ENCODE measurements around the gene SUPT5H. TPM values are rescaled to one million over a fixed set of nuclear protein-coding genes. Genes with fewer than 3 reads are reported as not detected.

SUPT5H gene
- total RNA-seq, 1 donor from 2014 or later: 39.3 TPM

GRCh38 chr19:39409208-39410016 is 36.0 kb upstream of the SUPT5H start:
- DNase-seq (ENCODE audit: low read depth in 2 of 2): peak; percentile 80 to 90

DNA sequence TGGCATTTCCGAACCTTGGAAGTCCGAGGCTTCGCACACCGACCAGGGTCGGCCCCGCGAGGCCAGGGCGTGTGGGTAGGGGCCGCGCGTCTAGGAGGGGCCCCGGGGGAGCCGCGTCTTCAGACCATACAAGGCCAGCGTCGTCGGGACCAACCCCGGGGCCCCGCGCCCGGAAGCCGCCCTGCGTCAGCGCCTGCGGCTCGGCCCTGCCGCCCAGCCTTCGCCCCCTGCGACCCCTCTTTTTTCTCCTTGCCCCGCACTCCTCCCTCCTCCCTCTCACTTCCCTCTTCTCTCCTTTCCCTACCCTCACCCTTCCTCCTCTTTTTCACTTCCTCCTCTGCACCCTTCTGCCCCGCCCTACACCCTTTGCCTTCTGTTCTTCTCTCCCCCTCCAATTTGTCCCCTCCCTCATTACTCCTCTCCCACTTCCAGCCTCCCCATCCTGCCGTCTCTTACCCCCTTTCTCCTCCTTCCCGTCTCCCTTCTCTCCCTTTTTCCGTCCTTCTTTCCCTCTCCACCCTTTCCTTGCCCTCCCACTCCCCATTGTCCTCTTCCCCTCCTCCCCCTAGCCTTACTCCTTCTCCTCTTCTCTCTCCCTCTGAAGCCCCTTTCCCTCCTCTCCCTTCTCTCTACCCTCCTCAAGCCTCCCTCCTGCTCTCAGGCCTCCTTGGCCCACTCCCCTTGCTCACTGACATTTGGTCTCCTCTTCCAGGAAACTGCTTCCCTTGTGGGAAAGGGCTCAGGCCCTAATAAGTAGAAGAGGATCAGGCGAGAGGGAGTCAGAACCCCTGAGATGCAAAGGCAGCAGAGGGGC is 35.2 kb upstream of the SUPT5H start:
- DNase-seq (ENCODE audit: low read depth in 2 of 2): no peak

DNA sequence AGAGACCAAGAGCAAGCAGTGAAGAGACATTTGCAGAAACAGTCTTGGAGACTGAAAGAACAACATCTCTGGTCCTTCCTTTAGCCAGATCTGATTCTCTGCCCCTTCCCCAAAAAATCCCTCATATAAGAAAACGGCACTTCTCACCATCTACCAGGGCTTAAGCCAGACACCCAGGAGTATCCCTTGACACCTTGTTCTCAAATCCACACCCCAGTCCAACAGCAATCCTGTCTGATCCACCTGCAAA is 34.6 kb upstream of the SUPT5H start:
- DNase-seq (ENCODE audit: low read depth in 2 of 2): no peak

- peak; percentile 50 to 76 for DNase-seq (ENCODE audit: low read depth in 2 of 2)
Measured at GRCh38 chr19:39411081-39411831, 34.1 kb upstream of the SUPT5H start.

DNA sequence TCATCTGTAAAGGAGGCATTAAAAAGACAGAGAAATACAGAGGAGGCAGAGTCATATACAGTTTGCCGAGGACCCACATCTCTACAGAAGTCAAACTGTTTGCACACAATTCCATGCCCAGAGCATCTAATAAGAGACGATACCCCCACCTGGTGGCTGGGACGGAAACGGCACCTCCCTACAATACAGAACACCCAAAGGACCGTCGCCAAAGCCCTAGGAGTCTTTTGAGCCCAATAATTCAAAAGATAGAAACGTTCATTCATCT is 33.6 kb upstream of the SUPT5H start:
- peak; percentile 92 to 94 for DNase-seq (ENCODE audit: low read depth in 2 of 2)

DNA sequence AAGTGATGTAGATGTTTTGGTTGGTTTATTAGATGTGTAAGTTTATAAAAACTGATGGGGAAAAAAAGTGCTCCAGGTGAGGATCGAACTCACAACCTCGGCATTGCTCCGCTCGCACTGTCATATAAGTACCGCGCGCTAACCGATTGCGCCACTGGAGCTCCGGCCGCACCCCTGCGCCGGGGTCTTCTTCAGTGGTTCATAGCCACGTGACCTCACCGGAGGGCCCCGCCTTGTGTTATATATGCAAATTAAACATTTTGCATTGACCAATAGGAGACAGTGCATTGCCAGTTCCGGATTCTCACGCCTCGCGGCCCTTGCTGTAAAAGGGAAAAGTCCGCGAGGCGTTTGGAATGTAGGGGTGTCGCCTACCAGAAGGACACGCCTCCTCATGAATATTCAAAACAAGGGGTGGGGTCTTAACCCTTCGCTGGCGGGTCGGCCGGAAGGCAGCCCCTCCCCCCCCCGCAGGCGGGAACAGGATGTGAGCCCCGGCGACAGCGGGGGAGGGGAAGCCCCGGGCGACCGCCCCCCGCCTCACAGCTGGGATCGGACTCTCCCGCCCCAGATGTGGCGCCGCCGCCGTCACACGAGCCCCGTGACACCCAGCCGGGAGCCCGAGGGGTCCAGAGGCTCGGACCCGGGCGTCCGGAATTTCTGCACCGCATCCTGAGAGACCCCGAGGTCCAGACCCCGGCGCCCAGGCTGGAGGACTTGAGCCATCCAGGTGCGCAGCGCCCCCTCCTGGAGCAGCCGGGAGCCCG is 33.1 kb upstream of the SUPT5H start, which contains the start of gene PLEKHG2:
Gene PLEKHG2, plus strand, starts transcription at position 570 of the 767 bp plus-strand sequence. CDS start 1,418 bp downstream, outside the sequence.
- peak; percentile 100 for DNase-seq (ENCODE audit: low read depth in 2 of 2)

- DNase-seq (ENCODE audit: low read depth in 2 of 2): no peak
Measured at GRCh38 chr19:39412867-39413271, 32.5 kb upstream of the SUPT5H start.

DNA sequence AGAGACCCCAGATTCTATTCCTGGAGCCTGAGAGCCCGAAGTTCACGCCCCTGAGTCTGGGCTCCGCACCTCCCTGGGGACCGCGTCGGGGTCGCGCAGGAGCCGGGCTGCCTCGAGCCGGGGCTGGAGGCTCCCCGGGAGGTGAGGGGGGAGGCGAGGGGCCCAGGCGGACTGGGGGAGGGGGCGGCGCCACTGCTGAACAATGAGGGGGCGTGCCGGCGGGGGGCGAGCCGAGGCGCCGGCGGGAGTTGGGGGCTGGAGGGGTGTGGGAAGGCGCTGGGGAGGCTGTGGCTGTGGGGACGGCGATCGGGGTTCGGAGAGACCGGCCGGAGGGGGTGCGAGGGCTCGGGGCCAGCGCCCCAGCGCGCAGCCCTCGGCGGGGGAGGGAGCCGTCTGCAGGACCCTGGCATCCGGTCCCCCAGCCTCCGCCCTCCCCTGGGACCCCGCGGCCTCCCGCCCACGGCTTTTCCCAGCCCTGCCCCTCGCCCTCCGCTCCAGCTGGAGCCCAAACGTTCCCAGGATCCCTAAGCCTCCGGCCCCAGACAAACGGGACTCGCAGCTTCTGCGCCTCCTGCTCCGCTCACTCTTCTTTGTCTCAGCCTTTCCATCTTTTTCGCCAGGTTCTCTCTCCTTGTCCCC is 32.0 kb upstream of the SUPT5H start:
- peak; percentile 69 to 74 for DNase-seq (ENCODE audit: low read depth in 2 of 2)

DNA sequence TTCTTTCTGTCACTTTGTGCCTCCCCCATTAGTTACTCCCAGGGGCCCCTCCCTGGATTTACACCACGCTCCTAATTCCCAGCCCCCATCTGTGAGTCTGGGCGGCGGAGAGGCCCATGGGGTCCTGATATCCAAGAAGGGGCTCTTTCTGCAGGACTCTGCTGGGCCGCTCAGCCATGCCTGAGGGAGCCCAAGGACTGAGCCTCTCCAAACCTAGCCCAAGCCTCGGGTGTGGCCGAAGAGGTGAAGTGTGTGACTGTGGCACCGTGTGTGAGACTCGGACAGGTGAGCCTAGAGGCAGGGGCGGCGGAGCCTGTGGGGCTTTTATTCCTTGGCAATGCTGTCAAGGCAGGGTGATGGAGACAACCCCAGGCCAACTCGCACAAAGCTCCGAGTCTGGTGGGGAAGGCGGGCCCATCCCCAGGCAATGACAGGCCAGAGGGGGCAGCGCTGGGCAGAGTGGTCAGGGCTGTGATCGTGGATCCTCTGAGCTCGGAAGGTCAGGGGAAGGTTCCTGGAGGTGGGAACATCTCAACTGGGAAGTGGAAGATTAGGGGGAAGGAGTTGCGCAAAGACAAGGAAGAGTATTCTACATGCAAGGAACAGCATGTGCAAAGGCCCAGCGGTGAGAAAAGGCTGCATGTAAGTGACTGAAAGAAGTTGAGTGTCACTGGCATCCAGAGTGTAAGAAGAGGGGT is 31.3 kb upstream of the SUPT5H start:
- DNase-seq (ENCODE audit: low read depth in 2 of 2): peak; percentile 62 to 67

DNA sequence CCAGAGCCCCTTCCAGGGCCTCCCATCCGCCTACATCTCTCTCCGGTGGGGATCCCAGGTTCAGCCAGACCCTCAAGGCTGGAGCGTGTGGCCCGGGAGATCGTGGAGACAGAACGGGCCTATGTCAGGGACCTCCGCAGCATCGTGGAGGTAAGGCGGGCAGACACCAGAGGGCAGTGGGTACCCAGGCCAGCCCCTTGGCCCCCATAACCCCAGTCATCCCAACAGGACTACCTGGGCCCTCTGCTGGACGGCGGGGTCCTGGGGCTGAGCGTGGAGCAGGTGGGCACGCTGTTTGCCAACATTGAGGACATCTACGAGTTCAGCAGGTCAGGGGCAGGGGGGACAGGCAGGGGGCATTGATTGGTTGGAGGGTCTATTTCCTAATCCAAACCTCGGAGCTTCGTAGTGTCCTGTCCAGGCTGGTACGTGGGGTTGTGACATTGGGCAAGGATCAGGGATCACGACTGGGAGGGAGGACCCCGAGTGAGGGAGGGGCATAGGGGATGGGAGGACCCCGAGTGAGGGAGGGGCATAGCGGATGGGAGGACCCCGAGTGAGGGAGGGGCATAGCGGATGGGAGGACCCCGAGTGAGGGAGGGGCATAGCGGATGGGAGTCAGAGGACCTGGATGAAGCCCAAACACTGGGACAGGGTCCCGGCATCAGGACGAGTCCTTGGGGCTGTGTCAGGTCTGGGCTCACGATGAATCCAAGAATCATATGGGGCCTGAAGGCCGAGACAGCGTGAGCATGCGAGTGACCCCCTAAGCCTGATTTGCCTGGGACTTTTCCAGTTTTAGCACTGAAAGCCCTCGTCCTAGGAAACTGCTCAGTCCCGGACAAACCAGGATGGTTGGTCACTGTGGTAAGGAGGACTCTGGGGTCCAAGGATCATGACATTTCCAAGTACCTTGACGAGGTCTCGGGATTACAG is 30.0 kb upstream of the SUPT5H start:
- DNase-seq (ENCODE audit: low read depth in 2 of 2): no peak

- DNase-seq (ENCODE audit: low read depth in 2 of 2): no peak
Measured at GRCh38 chr19:39416152-39417120, 28.9 kb upstream of the SUPT5H start.

DNA sequence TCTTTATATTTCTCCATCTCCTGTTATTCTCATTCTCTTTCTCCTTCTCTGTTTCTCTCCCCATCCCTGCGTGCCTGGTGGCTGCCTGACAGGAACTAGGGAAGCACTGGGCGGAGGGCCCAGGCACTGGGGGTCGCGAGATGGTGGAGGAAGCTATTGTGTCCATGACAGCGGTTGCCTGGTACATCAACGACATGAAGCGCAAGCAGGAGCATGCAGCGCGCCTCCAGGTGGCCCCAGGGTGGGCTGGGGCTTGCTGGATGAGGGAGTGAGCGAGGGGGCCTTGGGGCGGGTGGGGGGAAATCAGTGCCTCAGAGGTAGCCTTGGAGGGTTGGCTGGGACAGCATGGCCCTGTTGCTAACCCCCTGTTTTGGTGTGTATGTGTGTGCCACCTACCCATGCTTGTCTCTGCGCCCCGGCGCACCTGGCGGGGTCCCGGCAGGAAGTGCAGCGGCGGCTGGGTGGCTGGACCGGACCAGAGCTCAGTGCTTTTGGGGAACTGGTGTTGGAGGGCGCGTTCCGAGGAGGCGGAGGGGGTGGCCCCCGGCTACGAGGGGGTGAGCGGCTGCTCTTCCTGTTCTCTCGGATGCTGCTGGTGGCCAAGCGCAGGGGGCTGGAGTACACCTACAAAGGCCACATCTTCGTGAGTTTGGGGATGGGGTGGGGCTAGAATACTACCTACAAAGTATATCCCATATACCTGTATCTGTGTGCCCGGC is 27.8 kb upstream of the SUPT5H start:
- DNase-seq (ENCODE audit: low read depth in 2 of 2): no peak

- no peak for DNase-seq (ENCODE audit: low read depth in 2 of 2)
Measured at GRCh38 chr19:39419003-39419402, 26.4 kb upstream of the SUPT5H start.

DNA sequence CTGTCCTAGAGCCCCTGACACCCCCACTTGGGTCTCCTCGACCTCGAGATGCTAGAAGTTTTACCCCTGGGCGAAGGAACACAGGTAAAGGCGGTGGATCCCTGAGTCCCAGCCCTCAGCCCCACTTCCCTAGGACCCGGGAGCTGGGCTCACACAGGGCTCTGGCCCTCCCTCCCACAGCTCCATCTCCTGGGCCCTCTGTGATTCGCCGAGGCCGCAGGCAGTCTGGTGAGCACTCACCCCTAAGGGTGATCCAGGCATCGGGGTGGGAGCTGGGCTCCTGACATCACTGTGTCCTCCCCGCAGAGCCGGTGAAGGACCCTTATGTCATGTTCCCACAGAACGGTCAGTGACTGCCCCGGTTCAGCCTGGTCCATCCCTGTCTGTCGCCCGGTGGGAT is 24.6 kb upstream of the SUPT5H start:
- DNase-seq (ENCODE audit: low read depth in 2 of 2): no peak

- no peak for DNase-seq (ENCODE audit: low read depth in 2 of 2)
Measured at GRCh38 chr19:39422020-39422419, 23.4 kb upstream of the SUPT5H start.

- DNase-seq (ENCODE audit: low read depth in 2 of 2): no peak
Measured at GRCh38 chr19:39423258-39424086, 21.9 kb upstream of the SUPT5H start.

GRCh38 chr19:39424934-39425333 is 20.4 kb upstream of the SUPT5H start:
- DNase-seq (ENCODE audit: low read depth in 2 of 2): no peak

All from lung microvascular endothelial cell (primary cell).